Kidney epithelial cell (primary cell): Measurements from ENCODE around the gene CIAPIN1. TPM values are rescaled to one million over a fixed set of nuclear protein-coding genes. Genes with fewer than 3 reads are reported as not detected.

Experiments
- DNase-seq: peaks from one replicate; pipeline ENCODE4 v3.0.0-alpha.2; 2010; ENCODE audit warnings: low read depth
- H3K27me3 ChIP-seq: 2 replicates; pipeline ENCODE4 v1.6.0; 2011; ENCODE audit warnings: low read length; ENCODE audit not compliant: control insufficient read depth, insufficient read depth
- H3K36me3 ChIP-seq: 2 replicates; pipeline ENCODE4 v1.5.1; 2011; ENCODE audit warnings: low read length; ENCODE audit not compliant: control insufficient read depth, insufficient read depth
- H3K4me3 ChIP-seq: 2 replicates; pipeline ENCODE4 v1.5.1; 2011; ENCODE audit warnings: low read depth, mild to moderate bottlenecking, control low read depth, low read length
- total RNA-seq: library from RNA; depleted of rRNA; stranded (reverse); fragments of >200 nt; gene quantifications from 2 replicates; pipeline ENCODE4 v1.2.3, GENCODE V29; 2015
- TF ChIP-seq, protein P1 (sequence below): IDR thresholded peaks from 2 replicates; pipeline ENCODE4 v1.5.1; 2011; ENCODE audit warnings: mild to moderate bottlenecking, moderate library complexity, low read length, control low read depth, inconsistent platforms; ENCODE audit not compliant: insufficient read depth, poor library complexity, severe bottlenecking

The CIAPIN1 gene
- total RNA-seq, 1 donor from 2014 or later = 80.3 TPM

DNA sequence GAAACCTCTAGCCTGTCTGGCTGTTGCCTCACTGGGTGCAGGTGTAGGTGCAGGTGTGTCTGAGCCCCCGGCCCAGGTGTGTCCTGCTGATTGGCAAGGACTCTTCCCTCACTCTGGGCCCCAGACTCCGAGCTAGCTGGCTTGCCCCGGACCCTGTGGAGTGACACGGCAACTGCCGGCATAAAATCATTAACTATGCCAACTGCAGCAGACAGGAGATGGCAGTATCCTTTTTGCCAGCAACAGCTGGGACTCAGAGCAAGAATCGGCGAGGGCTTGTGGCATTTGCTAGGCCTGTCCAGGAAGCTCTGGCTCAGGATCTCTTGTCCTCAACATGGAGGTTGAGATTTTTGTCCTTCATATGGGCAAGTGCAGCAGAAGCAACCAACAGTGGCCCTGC lies 20.8 kb downstream of the CIAPIN1 start:
- Histone ChIP-seq H3K36me3 (peaks cover 2% of the 10 kb centered on the region), H3K4me3 (no peak overlapping the region), H3K27me3 (no peaks in the 10 kb centered on the region)
- DNase-seq = no peak
- TF ChIP-seq, protein P1, sequence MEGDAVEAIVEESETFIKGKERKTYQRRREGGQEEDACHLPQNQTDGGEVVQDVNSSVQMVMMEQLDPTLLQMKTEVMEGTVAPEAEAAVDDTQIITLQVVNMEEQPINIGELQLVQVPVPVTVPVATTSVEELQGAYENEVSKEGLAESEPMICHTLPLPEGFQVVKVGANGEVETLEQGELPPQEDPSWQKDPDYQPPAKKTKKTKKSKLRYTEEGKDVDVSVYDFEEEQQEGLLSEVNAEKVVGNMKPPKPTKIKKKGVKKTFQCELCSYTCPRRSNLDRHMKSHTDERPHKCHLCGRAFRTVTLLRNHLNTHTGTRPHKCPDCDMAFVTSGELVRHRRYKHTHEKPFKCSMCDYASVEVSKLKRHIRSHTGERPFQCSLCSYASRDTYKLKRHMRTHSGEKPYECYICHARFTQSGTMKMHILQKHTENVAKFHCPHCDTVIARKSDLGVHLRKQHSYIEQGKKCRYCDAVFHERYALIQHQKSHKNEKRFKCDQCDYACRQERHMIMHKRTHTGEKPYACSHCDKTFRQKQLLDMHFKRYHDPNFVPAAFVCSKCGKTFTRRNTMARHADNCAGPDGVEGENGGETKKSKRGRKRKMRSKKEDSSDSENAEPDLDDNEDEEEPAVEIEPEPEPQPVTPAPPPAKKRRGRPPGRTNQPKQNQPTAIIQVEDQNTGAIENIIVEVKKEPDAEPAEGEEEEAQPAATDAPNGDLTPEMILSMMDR = no peak

DNA sequence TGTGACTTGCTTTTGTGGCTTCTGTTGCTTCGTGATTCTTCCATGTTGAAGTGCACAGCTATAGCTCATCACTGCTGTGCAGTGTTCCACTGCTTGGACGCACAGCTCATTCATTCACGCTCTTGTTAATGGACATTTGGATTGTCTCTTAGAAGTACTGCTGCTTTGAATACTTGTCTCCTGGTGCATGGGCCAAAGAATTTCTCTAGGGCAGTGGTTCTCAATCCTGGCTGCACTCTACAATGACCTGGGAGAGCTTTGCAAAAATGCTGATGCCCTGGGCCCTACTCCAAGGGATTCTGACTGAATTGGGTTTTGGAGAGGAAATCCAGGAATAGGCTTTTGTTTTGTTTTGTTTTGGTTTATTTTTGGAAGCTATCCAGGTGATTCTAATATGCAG lies 22.6 kb downstream of the CIAPIN1 start:
- Histone ChIP-seq H3K4me3 (no peak overlapping the region), H3K27me3 (no peaks in the 10 kb centered on the region), H3K36me3 (no peaks in the 10 kb centered on the region)
- no peak for DNase-seq
- TF ChIP-seq, protein P1 = no peak

DNA sequence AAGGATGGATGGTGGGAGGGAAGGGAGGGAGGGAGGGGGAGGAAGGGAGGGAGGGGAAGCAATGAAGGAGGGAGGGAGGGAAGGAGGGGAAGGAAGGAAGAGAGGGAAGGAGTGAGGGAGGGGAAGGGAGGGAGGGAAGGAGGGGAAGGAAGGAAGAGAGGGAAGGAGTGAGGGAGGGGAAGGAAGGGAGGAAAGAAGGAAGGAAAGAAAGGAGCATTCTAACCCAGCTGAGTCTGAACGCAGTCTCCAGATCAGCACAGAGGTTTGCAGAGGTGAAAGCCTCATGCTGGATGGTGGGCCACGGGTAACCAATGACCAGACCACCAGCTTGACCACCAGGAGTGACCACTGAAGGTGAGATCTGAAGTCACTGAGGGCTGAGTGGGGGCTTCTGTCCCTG lies 24.0 kb downstream of the CIAPIN1 start:
- no peak for DNase-seq
- TF ChIP-seq, protein P1 = no peak
- Histone ChIP-seq H3K36me3 (no peaks in the 10 kb centered on the region), H3K4me3 (no peak overlapping the region), H3K27me3 (no peaks in the 10 kb centered on the region)

DNA sequence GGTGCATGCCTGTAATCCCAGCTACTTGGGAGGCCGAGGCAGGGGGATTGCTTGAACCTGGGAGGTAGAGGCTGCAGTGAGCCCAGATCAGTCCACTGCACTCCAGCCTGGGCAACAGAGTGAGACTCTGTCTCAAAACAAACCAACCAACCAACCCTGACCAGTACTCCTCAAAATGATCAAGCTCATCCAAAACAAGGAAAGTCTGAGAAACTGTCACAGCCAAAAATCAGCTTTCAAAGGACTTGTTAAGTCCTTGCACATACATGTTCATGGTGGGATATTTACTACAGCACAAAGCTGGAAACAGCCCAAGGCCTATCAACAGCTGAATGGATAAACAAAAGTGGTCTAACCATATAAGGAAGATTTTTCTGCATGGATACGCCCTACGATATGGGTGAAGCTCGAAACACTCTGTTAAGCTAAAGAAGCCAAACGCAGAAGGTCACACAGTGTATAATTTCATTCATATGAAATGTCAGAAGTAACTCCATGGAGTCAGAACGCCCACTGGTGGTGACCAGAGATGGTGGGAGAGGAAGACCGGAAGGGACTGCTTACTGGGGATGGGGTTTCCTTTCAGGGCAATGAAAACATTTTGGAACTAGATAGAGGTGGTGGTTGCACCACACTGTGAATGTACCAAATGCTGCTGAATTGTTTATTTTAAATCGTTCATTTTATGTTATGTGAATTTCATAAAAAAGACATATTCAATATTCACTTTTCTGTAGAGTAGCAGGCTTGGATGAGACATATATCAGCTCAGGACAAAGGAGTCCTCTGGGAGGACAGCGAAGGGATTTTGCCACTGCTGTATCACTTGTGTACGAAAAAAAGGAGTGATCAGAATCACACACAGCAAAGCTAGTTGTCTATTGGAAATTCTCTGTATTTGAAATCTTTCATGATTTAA lies 24.9 kb downstream of the CIAPIN1 start:
- DNase-seq = no peak
- H3K27me3 ChIP-seq = no peaks in the 10 kb centered on the region
- H3K4me3 ChIP-seq = no peak overlapping the region
- TF ChIP-seq, protein P1 = peak; percentile 82
- H3K36me3 ChIP-seq = no peaks in the 10 kb centered on the region

DNA sequence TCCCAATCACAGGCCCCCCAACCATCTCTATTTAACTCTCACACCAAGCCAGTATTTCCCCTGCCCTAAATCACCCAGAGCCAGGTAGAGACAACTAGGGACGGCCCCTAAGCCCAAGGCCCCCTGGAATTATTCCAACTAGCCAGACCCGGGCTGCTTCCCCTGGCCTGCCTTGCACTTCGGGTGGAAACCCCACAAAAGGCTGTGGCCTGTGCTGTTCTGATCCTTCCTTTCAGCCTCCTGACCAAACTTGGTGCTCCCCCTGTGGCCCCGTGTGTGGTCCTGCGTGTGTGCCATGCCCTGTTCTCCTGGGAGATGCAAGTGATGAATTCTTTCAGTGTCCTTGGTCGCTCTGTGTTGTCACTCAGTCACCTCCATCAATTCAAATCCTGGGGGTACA lies 27.7 kb downstream of the CIAPIN1 start:
- Histone ChIP-seq H3K27me3 (no peaks in the 10 kb centered on the region), H3K4me3 (no peak overlapping the region), H3K36me3 (no peaks in the 10 kb centered on the region)
- TF ChIP-seq, protein P1 = no peak
- no peak for DNase-seq
